ENCODE measurements around the gene SYNDIG1. TPM values are rescaled to one million over a fixed set of nuclear protein-coding genes. Genes with fewer than 3 reads are reported as not detected.

The SYNDIG1 gene
- total RNA-seq, 1 donor from 2014 or later = 5.6 TPM

DNA sequence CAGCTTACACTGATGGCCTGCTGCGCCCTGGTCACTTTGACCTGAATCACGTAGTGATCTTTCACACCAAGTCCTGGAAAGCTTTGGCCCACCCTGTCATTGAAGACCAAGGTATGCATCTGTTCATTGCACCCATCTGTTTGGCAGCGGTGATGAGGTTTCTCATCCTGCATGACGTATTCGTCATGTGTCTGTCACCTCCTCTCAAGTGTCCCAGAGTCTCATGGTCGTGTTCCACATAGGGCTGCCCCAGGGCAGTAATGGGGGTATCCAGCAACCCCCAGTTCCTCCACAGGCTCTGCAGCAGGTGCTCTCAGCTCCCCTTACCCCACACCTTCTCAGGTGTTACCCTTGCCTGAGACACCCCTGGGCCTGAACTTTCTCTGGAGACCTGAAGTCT, 104.1 kb downstream of the SYNDIG1 start:
- no peak for TF ChIP-seq CTCF (IDR thresholded peaks at IDR 0.05)
- no peak for DNase-seq (ENCODE audit: low spot score)
- peaks cover 12% of the 10 kb centered on the region for H3K4me1 Mint-ChIP-seq (ENCODE audit: low read depth)
- no peak overlapping the region for H3K4me3 Mint-ChIP-seq (ENCODE audit: unreplicated experiment)
- no peaks in the 10 kb centered on the region for H3K27me3 Mint-ChIP-seq (ENCODE audit: low read depth)
- no peaks in the 10 kb centered on the region for H3K36me3 Mint-ChIP-seq (ENCODE audit: low read depth)
- H3K9me3 Mint-ChIP-seq (ENCODE audit: low read depth) = no peaks in the 10 kb centered on the region
- H3K27ac Mint-ChIP-seq (ENCODE audit: unreplicated experiment) = no peak overlapping the region

DNA sequence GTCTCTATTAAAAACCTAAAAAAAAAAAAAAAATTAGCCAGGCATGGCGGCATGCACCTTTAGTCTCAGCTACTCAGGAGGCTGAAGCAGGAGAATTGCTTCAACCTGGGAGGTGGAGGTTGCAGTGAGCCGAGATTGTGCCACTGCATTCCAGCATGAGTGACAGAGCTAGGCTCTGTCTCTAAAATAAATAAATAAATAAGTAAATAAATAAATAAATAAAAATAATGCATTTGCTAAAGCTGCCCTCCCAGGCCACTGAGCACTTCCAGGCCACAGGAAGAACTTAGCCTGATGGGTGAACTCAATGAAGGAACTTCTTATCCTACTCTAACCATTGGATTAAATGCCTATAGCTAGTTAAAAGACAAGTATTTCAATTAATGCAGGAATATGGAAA, 104.9 kb downstream of the SYNDIG1 start:
- Mint-ChIP-seq H3K27ac (ENCODE audit: unreplicated experiment) (no peak overlapping the region), H3K9me3 (ENCODE audit: low read depth) (no peaks in the 10 kb centered on the region), H3K4me3 (ENCODE audit: unreplicated experiment) (no peak overlapping the region), H3K36me3 (ENCODE audit: low read depth) (no peaks in the 10 kb centered on the region), H3K4me1 (ENCODE audit: low read depth) (peaks cover 12% of the 10 kb centered on the region), H3K27me3 (ENCODE audit: low read depth) (no peaks in the 10 kb centered on the region)
- no peak for DNase-seq (ENCODE audit: low spot score)
- no peak for TF ChIP-seq CTCF (IDR thresholded peaks at IDR 0.05)

DNA sequence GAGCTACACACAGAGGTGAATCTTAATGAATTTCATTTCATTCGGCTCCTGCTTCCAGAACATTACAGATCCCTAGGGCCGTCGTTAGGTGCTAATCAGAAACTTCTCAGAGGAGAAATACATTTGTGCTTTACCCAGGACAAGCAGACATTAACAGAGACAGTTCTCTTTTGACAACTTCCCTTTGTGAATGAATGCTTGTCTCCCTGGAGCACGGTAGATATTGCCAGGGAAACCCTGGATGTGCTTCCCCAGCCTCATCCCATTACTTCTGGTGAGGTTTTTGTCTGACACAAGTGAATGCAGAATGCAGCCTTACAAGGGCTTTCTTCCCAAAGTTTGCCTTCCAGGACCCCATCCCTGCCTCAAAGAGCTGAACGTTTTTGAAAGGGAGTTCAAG, 105.4 kb downstream of the SYNDIG1 start:
- Mint-ChIP-seq H3K9me3 (ENCODE audit: low read depth) (no peaks in the 10 kb centered on the region), H3K36me3 (ENCODE audit: low read depth) (no peaks in the 10 kb centered on the region), H3K27me3 (ENCODE audit: low read depth) (no peaks in the 10 kb centered on the region), H3K4me3 (ENCODE audit: unreplicated experiment) (no peak overlapping the region), H3K4me1 (ENCODE audit: low read depth) (peaks cover 12% of the 10 kb centered on the region), H3K27ac (ENCODE audit: unreplicated experiment) (no peak overlapping the region)
- DNase-seq (ENCODE audit: low spot score) = no peak
- TF ChIP-seq CTCF (IDR thresholded peaks at IDR 0.05) = no peak

GRCh38 chr20:24575811-24576210, 106.4 kb downstream of the SYNDIG1 start:
- no peaks in the 10 kb centered on the region for H3K9me3 Mint-ChIP-seq (ENCODE audit: low read depth)
- H3K27me3 Mint-ChIP-seq (ENCODE audit: low read depth) = no peaks in the 10 kb centered on the region
- no peak overlapping the region for H3K4me3 Mint-ChIP-seq (ENCODE audit: unreplicated experiment)
- TF ChIP-seq CTCF (IDR thresholded peaks at IDR 0.05) = no peak
- H3K36me3 Mint-ChIP-seq (ENCODE audit: low read depth) = no peaks in the 10 kb centered on the region
- H3K27ac Mint-ChIP-seq (ENCODE audit: unreplicated experiment) = no peak overlapping the region
- DNase-seq (ENCODE audit: low spot score) = no peak
- peaks cover 10% of the 10 kb centered on the region for H3K4me1 Mint-ChIP-seq (ENCODE audit: low read depth)

- Mint-ChIP-seq H3K4me1 (ENCODE audit: low read depth) (peaks cover 5% of the 10 kb centered on the region), H3K4me3 (ENCODE audit: unreplicated experiment) (no peak overlapping the region)
- DNase-seq (ENCODE audit: low spot score) = no peak
These were observed 107.0 kb downstream of the SYNDIG1 start for GRCh38 chr20:24576447-24576846.

More at GRCh38 chr20:24576447-24576846, 107.0 kb downstream of the SYNDIG1 start:
- Mint-ChIP-seq H3K36me3 (ENCODE audit: low read depth) (no peaks in the 10 kb centered on the region), H3K9me3 (ENCODE audit: low read depth) (no peaks in the 10 kb centered on the region), H3K27ac (ENCODE audit: unreplicated experiment) (no peak overlapping the region), H3K27me3 (ENCODE audit: low read depth) (no peaks in the 10 kb centered on the region)
- TF ChIP-seq CTCF (IDR thresholded peaks at IDR 0.05) = no peak
